ENCODE results near the gene HTRA1.

Gene HTRA1

DNA sequence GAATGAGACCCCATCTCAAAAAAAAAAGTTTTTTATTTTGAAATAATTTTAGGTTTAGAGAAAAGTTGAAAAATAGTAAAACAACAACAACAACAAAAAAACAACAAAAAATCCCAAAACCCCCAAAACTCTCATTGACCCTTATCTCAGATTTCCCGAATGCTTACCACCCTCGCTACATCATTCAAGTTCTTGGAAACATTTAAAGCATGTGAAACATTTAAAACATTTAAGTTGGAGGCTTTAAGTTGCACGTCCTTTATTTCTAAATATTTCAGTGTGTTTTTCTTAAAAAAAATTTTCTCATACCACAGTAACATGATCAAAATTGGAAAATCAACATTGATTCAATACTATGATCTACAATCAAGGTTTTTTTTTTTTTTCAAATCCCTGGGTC, 7.3 kb upstream of the HTRA1 start:
- no peaks in the 10 kb centered on the region for H3K27me3 ChIP-seq (ENCODE audit: insufficient read depth, low read length, poor library complexity, severe bottlenecking)
- no peak overlapping the region for H3K4me2 ChIP-seq (ENCODE audit: low read depth, low read length, poor library complexity, severe bottlenecking)
- TF ChIP-seq EZH2phosphoT487 (IDR thresholded peaks at IDR 0.05; ENCODE audit: borderline replicate concordance) = no peak
- TF ChIP-seq, protein P1, sequence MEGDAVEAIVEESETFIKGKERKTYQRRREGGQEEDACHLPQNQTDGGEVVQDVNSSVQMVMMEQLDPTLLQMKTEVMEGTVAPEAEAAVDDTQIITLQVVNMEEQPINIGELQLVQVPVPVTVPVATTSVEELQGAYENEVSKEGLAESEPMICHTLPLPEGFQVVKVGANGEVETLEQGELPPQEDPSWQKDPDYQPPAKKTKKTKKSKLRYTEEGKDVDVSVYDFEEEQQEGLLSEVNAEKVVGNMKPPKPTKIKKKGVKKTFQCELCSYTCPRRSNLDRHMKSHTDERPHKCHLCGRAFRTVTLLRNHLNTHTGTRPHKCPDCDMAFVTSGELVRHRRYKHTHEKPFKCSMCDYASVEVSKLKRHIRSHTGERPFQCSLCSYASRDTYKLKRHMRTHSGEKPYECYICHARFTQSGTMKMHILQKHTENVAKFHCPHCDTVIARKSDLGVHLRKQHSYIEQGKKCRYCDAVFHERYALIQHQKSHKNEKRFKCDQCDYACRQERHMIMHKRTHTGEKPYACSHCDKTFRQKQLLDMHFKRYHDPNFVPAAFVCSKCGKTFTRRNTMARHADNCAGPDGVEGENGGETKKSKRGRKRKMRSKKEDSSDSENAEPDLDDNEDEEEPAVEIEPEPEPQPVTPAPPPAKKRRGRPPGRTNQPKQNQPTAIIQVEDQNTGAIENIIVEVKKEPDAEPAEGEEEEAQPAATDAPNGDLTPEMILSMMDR (conservative IDR thresholded peaks at IDR 0.05; ENCODE audit: low read length) = no peak

DNA sequence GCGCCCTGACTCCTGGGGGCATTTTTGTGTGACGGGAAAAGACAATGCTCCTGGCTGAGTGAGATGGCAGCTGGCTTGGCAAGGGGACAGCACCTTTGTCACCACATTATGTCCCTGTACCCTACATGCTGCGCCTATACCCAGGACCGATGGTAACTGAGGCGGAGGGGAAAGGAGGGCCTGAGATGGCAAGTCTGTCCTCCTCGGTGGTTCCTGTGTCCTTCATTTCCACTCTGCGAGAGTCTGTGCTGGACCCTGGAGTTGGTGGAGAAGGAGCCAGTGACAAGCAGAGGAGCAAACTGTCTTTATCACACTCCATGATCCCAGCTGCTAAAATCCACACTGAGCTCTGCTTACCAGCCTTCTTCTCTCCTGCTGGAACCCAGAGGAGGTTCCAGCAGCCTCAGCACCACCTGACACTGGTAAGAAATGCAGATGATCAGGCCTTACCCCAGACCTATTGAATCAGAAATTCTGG, 6.7 kb upstream of the HTRA1 start, which contains the start of gene ARMS2:
TSS of gene ARMS2 (plus strand) at position 51 of the 478 bp plus-strand sequence. CDS start at position 126, 75 bp downstream.
- Histone ChIP-seq H3K4me1 (ENCODE audit: insufficient read depth, low read length, poor library complexity, severe bottlenecking) (no peaks in the 10 kb centered on the region), H2AFZ (ENCODE audit: low read length) (no peak within 1 kb of the TSS), H3F3A (ENCODE audit: low read depth) (no peaks in the 10 kb centered on the region), H4K20me1 (ENCODE audit: insufficient read depth, low read length, poor library complexity, severe bottlenecking) (no peaks in the 10 kb centered on the region), H3K4me2 (ENCODE audit: low read depth, low read length, poor library complexity, severe bottlenecking) (no peak within 1 kb of the TSS), H3K9me2 (replicated peaks; ENCODE audit: low read depth, low read length) (no peaks in the 10 kb centered on the region), H3K36me3 (ENCODE audit: insufficient read depth, low read length) (no peaks in the 10 kb centered on the region), H3K27me3 (ENCODE audit: insufficient read depth, low read length, poor library complexity, severe bottlenecking) (no peaks in the 10 kb centered on the region), H3K4me3 (ENCODE audit: low read length, poor library complexity, severe bottlenecking) (no peak within 1 kb of the TSS), H3K9ac (ENCODE audit: low read depth, low read length, poor library complexity, severe bottlenecking) (no peak within 1 kb of the TSS), H3K9me3 (ENCODE audit: insufficient read depth, low read depth, low read length) (no peaks in the 10 kb centered on the region), H3K79me2 (ENCODE audit: insufficient read depth, low read length) (no peaks in the 10 kb centered on the region)
- TF ChIP-seq EZH2phosphoT487 (IDR thresholded peaks at IDR 0.05; ENCODE audit: borderline replicate concordance) = no peak
- TF ChIP-seq, protein P1 (conservative IDR thresholded peaks at IDR 0.05; ENCODE audit: low read length) = no peak

More for the DNA sequence above, 7.3 kb upstream of the HTRA1 start:
- H3K9me3 ChIP-seq (ENCODE audit: insufficient read depth, low read depth, low read length) = no peaks in the 10 kb centered on the region
- no peaks in the 10 kb centered on the region for H3K9me2 ChIP-seq (replicated peaks; ENCODE audit: low read depth, low read length)
- H3F3A ChIP-seq (ENCODE audit: low read depth) = no peaks in the 10 kb centered on the region
- no peaks in the 10 kb centered on the region for H3K4me1 ChIP-seq (ENCODE audit: insufficient read depth, low read length, poor library complexity, severe bottlenecking)
- no peak overlapping the region for H3K9ac ChIP-seq (ENCODE audit: low read depth, low read length, poor library complexity, severe bottlenecking)
- no peak overlapping the region for H2AFZ ChIP-seq (ENCODE audit: low read length)
- H3K4me3 ChIP-seq (ENCODE audit: low read length, poor library complexity, severe bottlenecking) = no peak overlapping the region
- no peaks in the 10 kb centered on the region for H3K36me3 ChIP-seq (ENCODE audit: insufficient read depth, low read length)
- no peaks in the 10 kb centered on the region for H4K20me1 ChIP-seq (ENCODE audit: insufficient read depth, low read length, poor library complexity, severe bottlenecking)
- H3K79me2 ChIP-seq (ENCODE audit: insufficient read depth, low read length) = no peaks in the 10 kb centered on the region

DNA sequence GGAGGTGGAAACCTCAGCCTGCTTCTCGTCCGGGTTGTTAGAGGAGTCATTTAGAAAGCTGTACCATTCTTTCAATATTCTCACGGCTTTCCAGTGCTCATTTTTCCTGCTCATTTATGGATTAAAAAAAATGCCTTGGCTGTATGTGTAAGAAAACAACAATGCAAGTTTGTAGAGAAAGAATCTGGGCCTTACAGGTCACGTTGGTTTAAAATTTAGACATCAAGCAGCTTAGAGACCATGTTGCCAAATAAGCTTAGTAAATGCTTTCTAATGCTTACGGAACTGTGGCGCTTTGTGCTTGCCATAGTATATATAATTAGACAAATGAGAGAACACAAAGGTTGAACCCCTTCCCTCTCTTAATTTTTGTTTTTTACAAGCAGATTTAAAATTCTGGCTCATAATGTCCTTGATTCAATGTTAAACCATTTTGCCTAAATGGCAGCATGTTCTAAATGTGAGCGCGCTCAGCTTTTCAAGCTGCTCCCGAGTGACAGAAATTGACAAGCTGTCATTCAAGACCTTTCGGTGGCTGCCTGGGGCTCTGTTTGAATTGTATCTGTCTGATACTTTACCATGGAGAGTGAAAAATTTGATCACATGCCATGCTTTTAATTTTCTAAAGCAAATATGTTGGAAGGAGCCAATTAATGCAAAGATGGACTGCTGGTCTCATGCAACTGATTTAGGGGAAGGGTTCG, 5.8 kb upstream of the HTRA1 start:
- H3K9me3 ChIP-seq (ENCODE audit: insufficient read depth, low read depth, low read length) = no peaks in the 10 kb centered on the region
- no peaks in the 10 kb centered on the region for H4K20me1 ChIP-seq (ENCODE audit: insufficient read depth, low read length, poor library complexity, severe bottlenecking)
- no peak overlapping the region for H2AFZ ChIP-seq (ENCODE audit: low read length)
- no peak overlapping the region for H3K4me3 ChIP-seq (ENCODE audit: low read length, poor library complexity, severe bottlenecking)
- H3K36me3 ChIP-seq (ENCODE audit: insufficient read depth, low read length) = no peaks in the 10 kb centered on the region
- no peak overlapping the region for H3K9ac ChIP-seq (ENCODE audit: low read depth, low read length, poor library complexity, severe bottlenecking)
- H3K9me2 ChIP-seq (replicated peaks; ENCODE audit: low read depth, low read length) = no peaks in the 10 kb centered on the region
- H3K79me2 ChIP-seq (ENCODE audit: insufficient read depth, low read length) = no peaks in the 10 kb centered on the region
- no peaks in the 10 kb centered on the region for H3K27me3 ChIP-seq (ENCODE audit: insufficient read depth, low read length, poor library complexity, severe bottlenecking)
- TF ChIP-seq, protein P1 (conservative IDR thresholded peaks at IDR 0.05; ENCODE audit: low read length) = no peak
- TF ChIP-seq EZH2phosphoT487 (IDR thresholded peaks at IDR 0.05; ENCODE audit: borderline replicate concordance) = no peak
- no peak overlapping the region for H3K4me2 ChIP-seq (ENCODE audit: low read depth, low read length, poor library complexity, severe bottlenecking)
- no peaks in the 10 kb centered on the region for H3F3A ChIP-seq (ENCODE audit: low read depth)
- H3K4me1 ChIP-seq (ENCODE audit: insufficient read depth, low read length, poor library complexity, severe bottlenecking) = no peaks in the 10 kb centered on the region

All from Loucy (cell line).